GM20000 (cell line): Measurements from ENCODE around the gene LYRM1.
"Not testable (repeated sequence)": the region's sequence is repeated elsewhere in the genome, so short reads cannot be mapped to it uniquely, and the experiment has no call there.

Experiments used
- DNase-seq: peaks from one replicate; pipeline ENCODE4 v3.0.0; 2012; ENCODE audit warnings: low spot score
- CTCF ChIP-seq: IDR thresholded peaks from 2 replicates; pipeline ENCODE4 v1.5.1; 2012; ENCODE audit warnings: mild to moderate bottlenecking, control low read depth; ENCODE audit errors: extremely low read depth, missing control alignments

The LYRM1 gene

GRCh38 chr16:20940871-20941635 lies 40.5 kb downstream of the LYRM1 start:
- no peak for DNase-seq
- TF ChIP-seq CTCF = no peak

GRCh38 chr16:20941636-20941926 lies 41.0 kb downstream of the LYRM1 start:
- no peak for TF ChIP-seq CTCF
- DNase-seq = no peak

- no peak for TF ChIP-seq CTCF
- DNase-seq = no peak
Observed at GRCh38 chr16:20942256-20942655, 41.7 kb downstream of the LYRM1 start.

GRCh38 chr16:20944861-20945574 lies 44.4 kb downstream of the LYRM1 start:
- DNase-seq = no peak

GRCh38 chr16:20945575-20945875 lies 45.0 kb downstream of the LYRM1 start:
- DNase-seq = not testable (repeated sequence)

More at GRCh38 chr16:20944861-20945574, 44.4 kb downstream of the LYRM1 start:
- no peak for TF ChIP-seq CTCF

GRCh38 chr16:20946015-20946629 lies 45.6 kb downstream of the LYRM1 start:
- TF ChIP-seq CTCF = no peak
- no peak for DNase-seq

GRCh38 chr16:20948444-20948843 lies 47.9 kb downstream of the LYRM1 start:
- DNase-seq = no peak
- no peak for TF ChIP-seq CTCF

- DNase-seq = no peak
- no peak for TF ChIP-seq CTCF
Observed at GRCh38 chr16:20949660-20950059, 49.1 kb downstream of the LYRM1 start.
